Mucosa of descending colon (tissue), 3 donors: ENCODE measurements around the gene R3HDM2. TPM values are rescaled to one million over a fixed set of nuclear protein-coding genes. Genes with fewer than 3 reads are reported as not detected.

ENCODE experiments used
- ATAC-seq: fragments of 200-7000 bp; cut with Tn5 transposase; one replicate; pipeline ENCODE4 v1.9.1; 2020; ENCODE audit warnings: mild to moderate bottlenecking, moderate library complexity
- DNase-seq, 3 donors: peaks; one replicate each; pipeline ENCODE4 v3.0.0-alpha.2; 2020
- H3K36me3 ChIP-seq: fragments of 200-600 bp; one replicate; pipeline ENCODE4 v1.8.0; 2021; ENCODE audit warnings: low read depth, mild to moderate bottlenecking
- H3K4me1 ChIP-seq: fragments of 200-600 bp; one replicate; pipeline ENCODE4 v1.8.0; 2021; ENCODE audit warnings: low read depth, mild to moderate bottlenecking
- H3K4me3 ChIP-seq: fragments of 200-600 bp; one replicate; pipeline ENCODE4 v1.8.0; 2021; ENCODE audit warnings: mild to moderate bottlenecking
- H3K9me3 ChIP-seq: fragments of 200-600 bp; one replicate; pipeline ENCODE4 v1.8.0; 2021; ENCODE audit warnings: mild to moderate bottlenecking
- CTCF ChIP-seq: fragments of 200-600 bp; IDR thresholded peaks from one replicate; pipeline ENCODE4 v1.8.0; 2022; ENCODE audit warnings: antibody characterized with exemption, mild to moderate bottlenecking
- intact Hi-C, 2 donors: fragments of 100-400 bp; cut with DNase I in 1 of 2; cut with micrococcal nuclease in 1 of 2; formaldehyde crosslinking; loops; one replicate each; pipeline versions ENCODE4 v1.11.0 to v1.11.1; 2022; cut with DNase I, micrococcal nuclease
- total RNA-seq, 3 donors: library from RNA; stranded (reverse); fragmentation: NEBNext Ultra II Directional in 2 of 3; extraction: Animal tissue kit (Norgen Biotek cat#: 25700) in 2 of 3; gene quantifications; one replicate each; pipeline versions ENCODE4 v1.2.1 to v1.2.4, GENCODE V29; 2021 to 2023
- donor health status: DM: no; HTN: no; CAD: no; lungs with moderate emphysema.
- donor health status: DM: no; HTN: no; CAD: no.
- donor health status: DM: no; HTN: yes; CAD: no.

R3HDM2 gene
- total RNA-seq, 3 donors from 2014 or later = 43.9 to 80.8 (median 80.6) TPM

- H3K4me3 ChIP-seq = no peak overlapping the region
- TF ChIP-seq CTCF = no peak
- no peaks in the 10 kb centered on the region for H3K9me3 ChIP-seq
- no peak for ATAC-seq
- intact Hi-C loops = no loop called here
- no peak for DNase-seq
- no peaks in the 10 kb centered on the region for H3K4me1 ChIP-seq
- H3K36me3 ChIP-seq = no peaks in the 10 kb centered on the region
Observed at GRCh38 chr12:57205931-57206330, 224.9 kb downstream of the R3HDM2 start.

GRCh38 chr12:57205186-57205585 is 225.7 kb downstream of the R3HDM2 start:
- no peak for TF ChIP-seq CTCF
- H3K4me3 ChIP-seq = no peak overlapping the region
- no peaks in the 10 kb centered on the region for H3K9me3 ChIP-seq
- H3K4me1 ChIP-seq = no peaks in the 10 kb centered on the region
- ATAC-seq = no peak
- no peak for DNase-seq
- intact Hi-C loops = no loop called here
- no peaks in the 10 kb centered on the region for H3K36me3 ChIP-seq

GRCh38 chr12:57204454-57204853 is 226.4 kb downstream of the R3HDM2 start:
- ATAC-seq = no peak
- no peak for DNase-seq
- intact Hi-C loops = no loop called here
- no peaks in the 10 kb centered on the region for H3K9me3 ChIP-seq
- H3K36me3 ChIP-seq = no peaks in the 10 kb centered on the region
- H3K4me1 ChIP-seq = no peaks in the 10 kb centered on the region
- no peak overlapping the region for H3K4me3 ChIP-seq
- no peak for TF ChIP-seq CTCF

GRCh38 chr12:57203791-57204190 is 227.1 kb downstream of the R3HDM2 start:
- no peaks in the 10 kb centered on the region for H3K36me3 ChIP-seq
- no peak for TF ChIP-seq CTCF
- no peak overlapping the region for H3K4me3 ChIP-seq
- no peaks in the 10 kb centered on the region for H3K9me3 ChIP-seq
- no peak for DNase-seq
- H3K4me1 ChIP-seq = no peaks in the 10 kb centered on the region
- no peak for ATAC-seq
- intact Hi-C loops = no loop called here

Other genes with a start within 250 kb of the R3HDM2 start
- gene NXPH4, start 214.2 kb downstream of the R3HDM2 start, total RNA-seq = under 1 TPM in 1 of 3 donors, not detected in 2; 0.25 TPM
- 10 to 100 TPM; 34.7 to 67.4 (median 40.9) TPM for gene SHMT2, start 201.3 kb downstream of the R3HDM2 start, total RNA-seq
- 1 to 10 TPM; 2.4 to 4.3 (median 3.3) TPM for gene STAC3, start 179.9 kb downstream of the R3HDM2 start, total RNA-seq
- gene INHBC, start 3.7 kb upstream of the R3HDM2 start, total RNA-seq = not detected
- not detected for gene INHBE, start 24.3 kb upstream of the R3HDM2 start, total RNA-seq
- 1 to 10 TPM in 2 of 3 donors, under 1 TPM in 1; 0.46 to 2.0 (median 1.9) TPM for gene GLI1, start 28.7 kb upstream of the R3HDM2 start, total RNA-seq
- gene ARHGAP9, start 48.8 kb upstream of the R3HDM2 start, total RNA-seq = 10 to 100 TPM in 2 of 3 donors, 1 to 10 TPM in 1; 8.8 to 18.5 (median 15.0) TPM
- gene MARS1, start 57.0 kb upstream of the R3HDM2 start, total RNA-seq = 100 to 1,000 TPM in 1 of 3 donors, 10 to 100 TPM in 2; 63.7 to 117 (median 94.7) TPM
- 10 to 100 TPM; 14.1 to 36.4 (median 19.1) TPM for gene DDIT3, start 89.5 kb upstream of the R3HDM2 start, total RNA-seq
- gene MBD6, start 91.8 kb upstream of the R3HDM2 start, total RNA-seq = 100 to 1,000 TPM; 116 to 137 (median 120) TPM
- 100 to 1,000 TPM; 138 to 140 (median 140) TPM for gene DCTN2, start 116.1 kb upstream of the R3HDM2 start, total RNA-seq
- gene KIF5A, start 119.0 kb upstream of the R3HDM2 start, total RNA-seq = 1 to 10 TPM in 2 of 3 donors, under 1 TPM in 1; 0.61 to 9.1 (median 1.2) TPM
- 10 to 100 TPM; 39.0 to 55.5 (median 54.2) TPM for gene PIP4K2C, start 160.1 kb upstream of the R3HDM2 start, total RNA-seq
- 10 to 100 TPM in 1 of 3 donors, 1 to 10 TPM in 2; 4.3 to 65.5 (median 7.0) TPM for gene DTX3, start 173.8 kb upstream of the R3HDM2 start, total RNA-seq
- 100 to 1,000 TPM in 1 of 3 donors, 10 to 100 TPM in 1, 1 to 10 TPM in 1; 5.0 to 129 (median 11.0) TPM for gene ARHGEF25, start 180.4 kb upstream of the R3HDM2 start, total RNA-seq
- gene B4GALNT1, start 202.2 kb upstream of the R3HDM2 start, total RNA-seq = 1 to 10 TPM in 1 of 3 donors, under 1 TPM in 2; 0.64 to 2.2 (median 0.65) TPM